Measurements from ENCODE around the gene IFITM1.
A peak's percentile ranks its signal among the peaks of the same experiment; 100 is the strongest.
"Not testable (repeated sequence)": the region's sequence is repeated elsewhere in the genome, so short reads cannot be mapped to it uniquely, and the experiment has no call there.

Gene IFITM1

GRCh38 chr11:282630-283360 is 31.0 kb upstream of the IFITM1 start:
- DNase-seq: no peak

- DNase-seq: no peak
Measured at GRCh38 chr11:283405-284104, 30.3 kb upstream of the IFITM1 start.

GRCh38 chr11:284105-285020 is 29.5 kb upstream of the IFITM1 start:
- no peak for DNase-seq

- DNase-seq: no peak
Measured at GRCh38 chr11:285021-285893, 28.6 kb upstream of the IFITM1 start.

GRCh38 chr11:285894-286220 is 28.0 kb upstream of the IFITM1 start:
- no peak for DNase-seq

GRCh38 chr11:286977-287820 is 26.6 kb upstream of the IFITM1 start:
- DNase-seq: not testable (repeated sequence)

- DNase-seq: no peak
Measured at GRCh38 chr11:287821-288477, 25.9 kb upstream of the IFITM1 start.

- peak; percentile 38 for DNase-seq
Measured at GRCh38 chr11:288478-289397, 25.1 kb upstream of the IFITM1 start, which contains the start of gene PGGHG. Gene PGGHG, plus strand, starts transcription at chr11:289126. Its CDS starts 691 bp downstream, at chr11:289817.

GRCh38 chr11:289398-289711 is 24.5 kb upstream of the IFITM1 start:
- DNase-seq: peak; percentile 45

GRCh38 chr11:289712-290620 is 23.9 kb upstream of the IFITM1 start:
- no peak for DNase-seq

- no peak for DNase-seq
Measured at GRCh38 chr11:290621-291231, 23.1 kb upstream of the IFITM1 start.

- no peak for DNase-seq
Measured at GRCh38 chr11:291281-292210, 22.3 kb upstream of the IFITM1 start.

- no peak for DNase-seq
Measured at GRCh38 chr11:292211-293121, 21.4 kb upstream of the IFITM1 start.

GRCh38 chr11:293271-293851 is 20.5 kb upstream of the IFITM1 start:
- no peak for DNase-seq

GRCh38 chr11:293852-294661 is 19.8 kb upstream of the IFITM1 start:
- no peak for DNase-seq

All from activated T-cell treated with anti-CD3 and anti-CD28 coated beads for 4 hours (primary cell).